ENCODE data around the gene PLEKHN1. TPM values are rescaled to one million over a fixed set of nuclear protein-coding genes. Genes with fewer than 3 reads are reported as not detected.

Gene PLEKHN1
- total and polyA plus RNA-seq, 2 of the 4 experiments (the other 2 are of a cell fraction), result 0.54 to 2.1 TPM

DNA sequence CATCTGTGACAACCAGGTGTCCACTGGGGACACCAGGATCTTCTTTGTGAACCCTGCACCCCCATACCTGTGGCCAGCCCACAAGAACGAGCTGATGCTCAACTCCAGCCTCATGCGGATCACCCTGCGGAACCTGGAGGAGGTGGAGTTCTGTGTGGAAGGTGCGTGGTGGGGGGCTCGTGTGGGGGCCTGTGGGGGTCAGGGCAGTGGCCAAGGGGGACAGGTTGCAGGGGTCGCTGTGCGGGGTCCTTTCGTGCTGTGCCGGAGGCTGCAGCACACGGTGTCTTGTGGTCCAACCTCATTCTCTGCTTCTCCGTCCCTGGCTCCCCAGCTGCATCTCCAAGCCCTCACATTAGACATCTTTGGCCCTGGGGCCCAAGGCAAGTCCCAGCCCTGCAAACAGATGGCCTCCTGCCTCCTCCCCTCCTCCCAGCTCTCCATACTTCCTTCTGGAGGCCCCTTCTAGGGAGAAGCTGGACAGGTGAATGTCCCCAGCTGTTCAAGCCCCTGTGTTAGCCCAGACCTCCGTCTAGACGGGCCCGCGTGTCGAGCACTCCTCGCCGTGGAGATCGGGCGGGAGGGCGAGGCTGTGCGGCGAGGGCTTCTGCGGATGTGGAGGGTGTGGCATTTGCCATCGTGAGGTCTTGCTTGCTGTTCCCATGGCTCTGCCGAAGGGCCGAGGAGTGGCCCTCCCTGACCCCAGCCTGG lies 56.2 kb downstream of the PLEKHN1 start (continued):
- no peak for TF ChIP-seq NFE2L2 (IDR thresholded peaks at IDR 0.05; ENCODE audit: low read depth, low read length)

DNA sequence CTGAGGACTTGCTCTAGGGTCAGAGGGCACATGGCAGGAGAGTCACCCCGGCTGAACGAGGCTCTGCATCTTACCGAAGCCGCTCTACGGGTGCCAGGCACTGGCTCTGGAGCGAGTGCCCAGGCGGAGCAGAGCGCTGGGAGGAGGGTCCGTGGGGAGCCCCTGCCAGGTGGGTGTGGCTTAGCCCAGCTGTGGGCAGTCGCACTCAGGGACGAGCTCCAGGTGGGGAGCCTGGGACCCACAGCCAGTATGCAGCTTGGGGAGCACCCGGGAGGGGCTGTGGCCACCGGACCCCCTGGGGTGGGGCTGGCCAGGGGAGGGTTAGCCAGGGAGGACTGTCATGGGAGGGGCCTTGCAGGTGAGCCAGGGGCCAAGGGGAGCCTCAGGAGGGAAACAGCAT lies 57.4 kb downstream of the PLEKHN1 start:
- Histone ChIP-seq H2BK120ac (ENCODE audit: low read depth, low read length) (no peak overlapping the region), H2BK5ac (ENCODE audit: low read depth, low read length, poor library complexity, severe bottlenecking) (no peak overlapping the region), H3K4me3 (ENCODE audit: insufficient read depth, low read depth, low read length) (no peak overlapping the region), H2BK15ac (ENCODE audit: low read depth, low read length) (no peak overlapping the region), H3K79me1 (ENCODE audit: low read depth in 1 of 2, low read length in 2 of 2) (peaks cover 22 to 52% of the 10 kb centered on the region in 2 experiments; a peak in 3 of 4 replicates), H3K9me3 (ENCODE audit: control insufficient read depth, insufficient read depth, low read length) (no peaks in the 10 kb centered on the region), H2AK9ac (replicated peaks; ENCODE audit: low read depth, low read length, poor library complexity) (no peak overlapping the region), H2BK20ac (ENCODE audit: low read depth, low read length) (no peak overlapping the region), H4K20me1 (ENCODE audit: insufficient read depth, low read length) (peaks cover 48% of the 10 kb centered on the region), H3K4ac (ENCODE audit: low read depth, low read length) (no peak overlapping the region), H3K27ac (ENCODE audit: insufficient read depth, low read length) (no peak overlapping the region), H3K9ac (ENCODE audit: low read depth, low read length) (no peak overlapping the region), H3K18ac (ENCODE audit: low read depth, low read length) (no peak overlapping the region), H4K91ac (ENCODE audit: insufficient read depth, low read depth, low read length) (no peak overlapping the region), H3K56ac (ENCODE audit: extremely low read depth, insufficient read depth, low read length) (no peak overlapping the region), H2AK5ac (ENCODE audit: low read depth, low read length) (no peak overlapping the region), H2AFZ (replicated peaks; ENCODE audit: low read length, poor library complexity) (no peak overlapping the region), H3K4me1 (ENCODE audit: control insufficient read depth, insufficient read depth, low read length) (peaks cover 20% of the 10 kb centered on the region), H4K5ac (ENCODE audit: low read depth, low read length) (no peak overlapping the region), H3K27me3 (ENCODE audit: control insufficient read depth, insufficient read depth, low read length) (no peaks in the 10 kb centered on the region), H3K9me1 (ENCODE audit: insufficient read depth, low read length) (peaks cover 2% of the 10 kb centered on the region; the same call in 1 of the 2 replicates), H3K14ac (replicated peaks; ENCODE audit: low read depth, low read length) (no peak overlapping the region), H3K4me2 (ENCODE audit: low read depth, low read length) (no peak overlapping the region), H3K36me3 (ENCODE audit: control insufficient read depth, insufficient read depth, low read length) (peaks cover 28% of the 10 kb centered on the region), H3K23ac (ENCODE audit: low read depth, low read length) (no peak overlapping the region), H4K8ac (ENCODE audit: low read depth in 2 of 2, low read length in 2 of 2) (no peak overlapping the region)
- intact Hi-C loops (cut with micrococcal nuclease), result no loop called here
- CTCF ChIA-PET, result no interaction called here
- ATAC-seq (ENCODE audit: low read depth), result no peak
- POLR2A ChIA-PET (ENCODE audit: unreplicated experiment), result no interaction called here
- dilution Hi-C loops (cut with HindIII; ENCODE audit: low sequenced_read_pairs, unreplicated experiment), result no loop called here
- TF ChIP-seq MAZ (IDR thresholded peaks at IDR 0.05; ENCODE audit: borderline replicate concordance, low read depth, low read length) (no peak), MXI1 (IDR thresholded peaks at IDR 0.05; ENCODE audit: borderline replicate concordance, low read depth, low read length) (no peak), FOS (IDR thresholded peaks at IDR 0.05; ENCODE audit: low read depth, low read length) (no peak), CHD1 (IDR thresholded peaks at IDR 0.05; ENCODE audit: low read depth, low read length) (no peak), POLR2A (IDR thresholded peaks at IDR 0.05; ENCODE audit: low read depth, low read length) (no peak), RAD21 (IDR thresholded peaks at IDR 0.05; ENCODE audit: low read length) (no peak)
- TF ChIP-seq, protein P1, sequence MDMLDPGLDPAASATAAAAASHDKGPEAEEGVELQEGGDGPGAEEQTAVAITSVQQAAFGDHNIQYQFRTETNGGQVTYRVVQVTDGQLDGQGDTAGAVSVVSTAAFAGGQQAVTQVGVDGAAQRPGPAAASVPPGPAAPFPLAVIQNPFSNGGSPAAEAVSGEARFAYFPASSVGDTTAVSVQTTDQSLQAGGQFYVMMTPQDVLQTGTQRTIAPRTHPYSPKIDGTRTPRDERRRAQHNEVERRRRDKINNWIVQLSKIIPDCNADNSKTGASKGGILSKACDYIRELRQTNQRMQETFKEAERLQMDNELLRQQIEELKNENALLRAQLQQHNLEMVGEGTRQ (IDR thresholded peaks at IDR 0.05; ENCODE audit: low read depth, low read length), result no peak
- no peak for DNase-seq
- in situ Hi-C loops (cut with MboI; ENCODE audit: low sequenced_read_pairs), result no loop called here
- WGBS, 2 experiments (ENCODE audit: extremely low coverage in 2 of 2, insufficient read length in 1 of 2), result 75% methylated on average over 2 of the region's 13 CpGs; no CpG with 5 or more reads in 1 of the 2 experiments
- no TSS peak for BruUV-seq (replicated peaks)
